ENCODE measurements around the gene MYDGF. TPM values are rescaled to one million over a fixed set of nuclear protein-coding genes. Genes with fewer than 3 reads are reported as not detected.

Gene MYDGF
- total RNA-seq, 1 experiment from 2014 or later = 426 TPM

DNA sequence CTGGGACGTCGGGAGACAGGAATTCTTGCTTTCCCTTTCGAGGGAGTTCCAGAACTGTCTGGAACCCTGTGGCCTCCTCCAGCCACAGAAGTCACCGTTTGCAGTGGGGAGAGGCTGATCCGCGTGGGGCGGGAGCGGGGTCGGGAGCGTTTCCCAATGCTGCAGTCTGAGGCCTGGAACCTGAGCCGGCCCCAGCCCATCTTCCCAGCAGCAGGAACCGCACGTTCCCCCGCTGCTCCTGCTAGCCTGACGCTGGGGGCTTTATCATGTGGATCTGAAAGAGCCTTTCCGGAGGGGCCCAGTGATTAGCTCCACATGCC lies 40.1 kb upstream of the MYDGF start:
- ChIA-PET POLR2A (ENCODE audit: unreplicated experiment) (no interaction called here), CTCF (no interaction called here)
- no peaks in the 10 kb centered on the region for H3K9me2 ChIP-seq (replicated peaks; ENCODE audit: low read length)

DNA sequence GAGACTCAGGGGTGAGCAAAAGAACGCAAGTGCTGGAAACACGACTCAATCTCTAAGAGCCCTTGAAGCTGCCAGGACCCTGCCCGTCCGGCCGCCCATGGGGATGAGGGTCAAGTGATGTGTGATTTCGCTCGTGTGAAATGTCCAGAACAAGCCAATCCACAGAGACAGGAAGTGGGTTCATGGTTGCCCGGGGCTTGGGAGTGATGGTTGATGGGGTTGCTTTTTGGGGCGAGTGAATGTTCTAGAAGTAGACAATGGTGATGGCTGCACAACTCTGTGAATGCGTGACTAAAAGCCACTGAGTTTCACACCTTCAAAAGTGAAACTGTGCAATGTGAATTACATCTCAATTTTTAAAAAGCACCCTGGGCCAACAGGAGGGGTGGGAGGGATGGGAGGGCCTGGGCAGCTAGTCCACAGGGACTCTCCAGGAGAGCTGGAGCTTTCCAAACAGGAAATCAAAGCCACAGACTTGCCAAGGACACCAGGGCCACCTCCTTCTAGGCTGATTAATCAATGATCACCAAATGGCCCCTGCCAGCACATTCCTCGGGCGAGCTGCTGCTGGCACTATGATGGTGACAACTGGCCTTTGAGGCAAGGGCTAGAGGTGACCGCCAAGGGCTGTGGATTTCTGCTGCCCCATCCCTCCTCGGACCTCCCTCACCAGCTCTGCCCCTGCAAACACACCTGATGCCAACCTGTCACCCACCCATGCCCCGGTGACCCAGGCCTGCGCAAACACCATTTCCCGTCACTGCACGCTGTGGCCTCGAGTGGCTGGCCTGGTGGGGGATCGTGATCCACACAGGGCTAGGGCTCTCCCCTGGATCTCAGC lies 39.5 kb upstream of the MYDGF start:
- H3K9me2 ChIP-seq (replicated peaks; ENCODE audit: low read length) = no peaks in the 10 kb centered on the region
- no peak overlapping the region for H3K9ac ChIP-seq (ENCODE audit: low read length)
- H3K4me1 ChIP-seq (ENCODE audit: insufficient read depth, low read length) = peaks cover 20% of the 10 kb centered on the region
- H3K9me3 ChIP-seq (ENCODE audit: low read length) = no peaks in the 10 kb centered on the region
- ChIA-PET POLR2A (ENCODE audit: unreplicated experiment) (no interaction called here), CTCF (no interaction called here)
- BruUV-seq (replicated peaks) = no TSS peak
- H3K79me2 ChIP-seq (ENCODE audit: low read length) = peaks cover 36% of the 10 kb centered on the region
- no peak for DNase-seq
- H3K4me3 ChIP-seq (ENCODE audit: low read length) = no peak overlapping the region
- no peaks in the 10 kb centered on the region for H4K20me1 ChIP-seq (ENCODE audit: low read length)
- no peak overlapping the region for H3K4me2 ChIP-seq (ENCODE audit: low read length)
- intact Hi-C loops (cut with micrococcal nuclease) = no loop called here
- peaks cover 38% of the 10 kb centered on the region for H3K36me3 ChIP-seq (ENCODE audit: low read depth, low read length)
- TF ChIP-seq EZH2 (IDR thresholded peaks at IDR 0.05; ENCODE audit: low read length, unreplicated experiment) (no peak), EZH2phosphoT487 (IDR thresholded peaks at IDR 0.05; ENCODE audit: borderline replicate concordance, low read length) (no peak)
- TF ChIP-seq, protein P1, sequence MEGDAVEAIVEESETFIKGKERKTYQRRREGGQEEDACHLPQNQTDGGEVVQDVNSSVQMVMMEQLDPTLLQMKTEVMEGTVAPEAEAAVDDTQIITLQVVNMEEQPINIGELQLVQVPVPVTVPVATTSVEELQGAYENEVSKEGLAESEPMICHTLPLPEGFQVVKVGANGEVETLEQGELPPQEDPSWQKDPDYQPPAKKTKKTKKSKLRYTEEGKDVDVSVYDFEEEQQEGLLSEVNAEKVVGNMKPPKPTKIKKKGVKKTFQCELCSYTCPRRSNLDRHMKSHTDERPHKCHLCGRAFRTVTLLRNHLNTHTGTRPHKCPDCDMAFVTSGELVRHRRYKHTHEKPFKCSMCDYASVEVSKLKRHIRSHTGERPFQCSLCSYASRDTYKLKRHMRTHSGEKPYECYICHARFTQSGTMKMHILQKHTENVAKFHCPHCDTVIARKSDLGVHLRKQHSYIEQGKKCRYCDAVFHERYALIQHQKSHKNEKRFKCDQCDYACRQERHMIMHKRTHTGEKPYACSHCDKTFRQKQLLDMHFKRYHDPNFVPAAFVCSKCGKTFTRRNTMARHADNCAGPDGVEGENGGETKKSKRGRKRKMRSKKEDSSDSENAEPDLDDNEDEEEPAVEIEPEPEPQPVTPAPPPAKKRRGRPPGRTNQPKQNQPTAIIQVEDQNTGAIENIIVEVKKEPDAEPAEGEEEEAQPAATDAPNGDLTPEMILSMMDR (conservative IDR thresholded peaks at IDR 0.05; ENCODE audit: low read depth, low read length) = no peak
- no peaks in the 10 kb centered on the region for H3F3A ChIP-seq (ENCODE audit: low read length, unreplicated experiment)
- H2AFZ ChIP-seq (ENCODE audit: low read length) = no peak overlapping the region
- H3K27ac ChIP-seq (ENCODE audit: low read length) = no peak overlapping the region
- ATAC-seq = no peak
- no peaks in the 10 kb centered on the region for H3K27me3 ChIP-seq (ENCODE audit: low read length)

More for the DNA sequence above, 40.1 kb upstream of the MYDGF start:
- H3F3A ChIP-seq (ENCODE audit: low read length, unreplicated experiment) = no peaks in the 10 kb centered on the region
- H3K27me3 ChIP-seq (ENCODE audit: low read length) = no peaks in the 10 kb centered on the region
- peaks cover 40% of the 10 kb centered on the region for H3K36me3 ChIP-seq (ENCODE audit: low read depth, low read length)
- H3K9me3 ChIP-seq (ENCODE audit: low read length) = no peaks in the 10 kb centered on the region
- intact Hi-C loops (cut with micrococcal nuclease) = no loop called here
- TF ChIP-seq, protein P1 (conservative IDR thresholded peaks at IDR 0.05; ENCODE audit: low read depth, low read length) = no peak
- no peak for TF ChIP-seq EZH2phosphoT487 (IDR thresholded peaks at IDR 0.05; ENCODE audit: borderline replicate concordance, low read length)
- no peak for TF ChIP-seq EZH2 (IDR thresholded peaks at IDR 0.05; ENCODE audit: low read length, unreplicated experiment)
- no peak overlapping the region for H3K4me2 ChIP-seq (ENCODE audit: low read length)
- no peak overlapping the region for H3K27ac ChIP-seq (ENCODE audit: low read length)
- no peaks in the 10 kb centered on the region for H4K20me1 ChIP-seq (ENCODE audit: low read length)
- H3K9ac ChIP-seq (ENCODE audit: low read length) = no peak overlapping the region
- DNase-seq = no peak
- ATAC-seq = no peak
- no TSS peak for BruUV-seq (replicated peaks)
- H3K4me3 ChIP-seq (ENCODE audit: low read length) = no peak overlapping the region
- no peak overlapping the region for H2AFZ ChIP-seq (ENCODE audit: low read length)
- H3K4me1 ChIP-seq (ENCODE audit: insufficient read depth, low read length) = peaks cover 23% of the 10 kb centered on the region
- peaks cover 40% of the 10 kb centered on the region for H3K79me2 ChIP-seq (ENCODE audit: low read length)

DNA sequence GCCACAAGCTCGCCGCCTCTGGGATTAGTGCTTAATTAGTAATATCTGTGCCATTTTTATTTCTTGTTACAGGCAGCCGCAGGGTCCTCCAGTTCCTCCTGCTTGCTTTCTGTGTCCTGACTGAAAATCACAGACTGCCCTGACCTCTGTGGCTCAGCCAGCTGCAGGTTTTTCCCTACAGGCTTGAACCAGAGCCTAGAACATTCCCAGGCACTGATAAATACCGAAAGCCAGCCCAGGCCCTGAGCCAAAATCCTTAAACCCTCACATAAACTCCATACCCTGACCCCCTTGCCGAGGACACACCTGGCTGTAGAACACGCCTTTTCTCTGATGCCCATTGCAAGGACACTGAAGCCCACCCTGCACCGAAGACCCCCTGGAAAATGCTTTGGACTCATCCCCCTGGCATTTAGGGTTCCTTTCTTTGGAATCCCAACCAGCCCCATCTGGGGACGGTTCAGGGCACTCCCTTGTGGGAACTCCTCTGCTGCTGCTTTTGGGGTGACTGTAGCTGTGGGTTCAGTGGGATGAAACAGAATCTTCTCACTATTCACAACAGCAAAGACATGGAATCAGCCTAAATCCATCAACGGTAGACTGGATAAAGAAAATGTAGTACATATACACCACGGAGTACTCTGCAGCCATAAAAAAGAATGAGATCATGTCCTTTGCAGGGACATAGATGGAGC lies 38.0 kb upstream of the MYDGF start:
- intact Hi-C loops (cut with micrococcal nuclease) = no loop called here
- no peak overlapping the region for H3K27ac ChIP-seq (ENCODE audit: low read length)
- H3K4me1 ChIP-seq (ENCODE audit: insufficient read depth, low read length) = peaks cover 6% of the 10 kb centered on the region
- peaks cover 43% of the 10 kb centered on the region for H3K36me3 ChIP-seq (ENCODE audit: low read depth, low read length)
- no TSS peak for BruUV-seq (replicated peaks)
- no peak for TF ChIP-seq EZH2 (IDR thresholded peaks at IDR 0.05; ENCODE audit: low read length, unreplicated experiment)
- TF ChIP-seq, protein P1 (conservative IDR thresholded peaks at IDR 0.05; ENCODE audit: low read depth, low read length) = no peak
- TF ChIP-seq EZH2phosphoT487 (IDR thresholded peaks at IDR 0.05; ENCODE audit: borderline replicate concordance, low read length) = no peak
- H2AFZ ChIP-seq (ENCODE audit: low read length) = no peak overlapping the region
- H3F3A ChIP-seq (ENCODE audit: low read length, unreplicated experiment) = no peaks in the 10 kb centered on the region
- ChIA-PET CTCF (no interaction called here), POLR2A (ENCODE audit: unreplicated experiment) (no interaction called here)
- no peaks in the 10 kb centered on the region for H3K9me3 ChIP-seq (ENCODE audit: low read length)
- no peak overlapping the region for H3K4me3 ChIP-seq (ENCODE audit: low read length)
- H3K79me2 ChIP-seq (ENCODE audit: low read length) = peaks cover 27% of the 10 kb centered on the region
- H3K9ac ChIP-seq (ENCODE audit: low read length) = no peak overlapping the region
- no peak for ATAC-seq
- H3K27me3 ChIP-seq (ENCODE audit: low read length) = no peaks in the 10 kb centered on the region
- H4K20me1 ChIP-seq (ENCODE audit: low read length) = no peaks in the 10 kb centered on the region
- H3K9me2 ChIP-seq (replicated peaks; ENCODE audit: low read length) = no peaks in the 10 kb centered on the region
- DNase-seq = no peak
- H3K4me2 ChIP-seq (ENCODE audit: low read length) = no peak overlapping the region

Data from PC-3 (cell line).